ENCODE results near the gene MOB2. TPM values are rescaled to one million over a fixed set of nuclear protein-coding genes. Genes with fewer than 3 reads are reported as not detected.
A peak's percentile ranks its signal among the peaks of the same experiment; 100 is the strongest.
"Not testable (repeated sequence)": the region's sequence is repeated elsewhere in the genome, so short reads cannot be mapped to it uniquely, and the experiment has no call there.

The MOB2 gene
- total and polyA plus RNA-seq, 11 donors = 27.4 to 61.1 (median 44.7) TPM

DNA sequence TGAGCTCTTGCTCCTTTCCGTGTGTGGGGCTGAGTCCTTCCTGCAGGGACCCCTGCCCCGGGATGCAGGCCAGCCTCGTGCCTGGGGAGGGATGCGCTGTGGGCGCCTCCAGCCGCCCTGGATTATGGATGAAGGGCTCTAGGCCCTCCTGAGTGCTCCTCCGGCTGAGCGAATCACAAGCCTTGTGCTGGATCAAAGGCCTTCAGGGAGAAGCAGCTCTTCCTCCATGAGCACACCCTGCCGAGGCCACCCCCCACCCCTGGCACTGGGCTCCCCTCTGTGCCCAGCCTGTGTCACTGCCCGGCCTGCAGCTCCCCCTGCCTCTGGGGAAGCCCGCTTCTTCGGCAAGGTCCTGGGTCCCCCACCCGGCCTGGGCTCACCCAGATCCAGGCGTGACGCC, 53.0 kb downstream of the MOB2 start:
- TF ChIP-seq POLR2A (IDR thresholded peaks at IDR 0.05) = no peak
- TF ChIP-seq, protein P1, sequence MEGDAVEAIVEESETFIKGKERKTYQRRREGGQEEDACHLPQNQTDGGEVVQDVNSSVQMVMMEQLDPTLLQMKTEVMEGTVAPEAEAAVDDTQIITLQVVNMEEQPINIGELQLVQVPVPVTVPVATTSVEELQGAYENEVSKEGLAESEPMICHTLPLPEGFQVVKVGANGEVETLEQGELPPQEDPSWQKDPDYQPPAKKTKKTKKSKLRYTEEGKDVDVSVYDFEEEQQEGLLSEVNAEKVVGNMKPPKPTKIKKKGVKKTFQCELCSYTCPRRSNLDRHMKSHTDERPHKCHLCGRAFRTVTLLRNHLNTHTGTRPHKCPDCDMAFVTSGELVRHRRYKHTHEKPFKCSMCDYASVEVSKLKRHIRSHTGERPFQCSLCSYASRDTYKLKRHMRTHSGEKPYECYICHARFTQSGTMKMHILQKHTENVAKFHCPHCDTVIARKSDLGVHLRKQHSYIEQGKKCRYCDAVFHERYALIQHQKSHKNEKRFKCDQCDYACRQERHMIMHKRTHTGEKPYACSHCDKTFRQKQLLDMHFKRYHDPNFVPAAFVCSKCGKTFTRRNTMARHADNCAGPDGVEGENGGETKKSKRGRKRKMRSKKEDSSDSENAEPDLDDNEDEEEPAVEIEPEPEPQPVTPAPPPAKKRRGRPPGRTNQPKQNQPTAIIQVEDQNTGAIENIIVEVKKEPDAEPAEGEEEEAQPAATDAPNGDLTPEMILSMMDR (IDR thresholded peaks at IDR 0.05) = no peak
- ATAC-seq (no peak), DNase-seq (no peak)
- H3K27ac ChIP-seq = no peak overlapping the region
- intact Hi-C loops (cut with DNase I) = no loop called here
- no peaks in the 10 kb centered on the region for H3K36me3 ChIP-seq
- no peak overlapping the region for H3K4me3 ChIP-seq
- peaks cover 0 to 4% (median 0%) of the 10 kb centered on the region in 9 donors for H3K27me3 ChIP-seq
- H3K4me1 ChIP-seq = peaks cover 0 to 31% (median 10%) of the 10 kb centered on the region in 12 donors
- 73 to 84% (median 79%) methylated on average over 15 of the region's 15 CpGs for WGBS, 4 donors
- no peaks in the 10 kb centered on the region for H3K9me3 ChIP-seq

DNA sequence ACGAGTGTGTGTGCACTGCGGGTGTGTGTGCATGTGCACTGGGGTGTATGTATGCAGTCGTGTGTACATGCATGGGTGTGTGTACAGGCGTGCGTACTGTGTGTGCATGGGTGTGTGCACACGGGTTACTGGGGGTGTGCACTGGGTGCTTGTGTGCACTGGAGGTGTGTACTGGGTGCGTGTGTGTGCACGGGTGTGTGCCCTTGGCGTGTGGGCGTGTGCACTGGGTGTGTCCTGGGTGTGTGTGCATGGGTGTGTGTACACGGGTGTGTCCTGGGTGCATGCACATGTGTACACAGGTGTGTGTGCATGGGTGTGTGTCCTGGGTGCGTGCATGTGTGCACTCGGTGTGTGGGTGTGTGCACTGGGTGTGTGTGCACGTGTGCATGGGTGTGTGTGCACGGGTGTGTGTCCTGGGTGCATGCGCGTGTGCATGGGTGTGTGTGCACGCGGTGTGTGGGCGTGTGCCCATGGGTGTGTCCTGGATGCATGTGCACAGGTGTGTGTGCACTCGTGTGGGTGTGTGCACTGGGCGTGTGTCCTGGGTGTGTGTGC, 57.7 kb downstream of the MOB2 start:
- H3K4me3 ChIP-seq = no peak overlapping the region
- no peak for DNase-seq
- intact Hi-C loops (cut with DNase I) = no loop called here
- peaks cover 0 to 8% (median 0%) of the 10 kb centered on the region in 9 donors for H3K27me3 ChIP-seq
- H3K9me3 ChIP-seq = no peaks in the 10 kb centered on the region
- H3K4me1 ChIP-seq = no peaks in the 10 kb centered on the region
- TF ChIP-seq, protein P1 (IDR thresholded peaks at IDR 0.05) = no peak
- TF ChIP-seq POLR2A (IDR thresholded peaks at IDR 0.05) = no peak
- H3K27ac ChIP-seq = no peak overlapping the region
- WGBS, 4 donors = 89 to 95% (median 90%) methylated on average over 20 to 22 of the region's 22 CpGs
- H3K36me3 ChIP-seq = no peaks in the 10 kb centered on the region
- ATAC-seq = peak in 1 of 4 donors; percentile 36

DNA sequence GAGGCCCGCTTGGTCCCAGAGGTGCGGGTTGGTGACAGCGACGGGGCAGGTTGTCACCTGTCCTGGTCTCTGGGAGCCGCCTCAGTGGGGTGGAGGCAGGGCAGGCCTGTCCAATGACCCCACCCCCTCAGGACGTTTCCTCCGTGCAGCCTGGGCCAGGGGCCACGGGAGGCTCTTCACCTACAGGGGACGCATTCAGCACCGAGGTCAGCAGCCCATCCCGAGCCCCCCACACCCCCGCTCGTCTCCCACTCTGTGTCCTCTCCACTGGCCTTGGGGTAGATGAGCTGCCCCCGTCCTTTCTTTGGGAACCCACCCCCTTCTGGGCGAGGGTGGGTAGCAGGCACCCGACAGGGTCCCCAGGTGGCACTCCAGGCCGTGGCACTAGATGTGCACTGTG, 61.1 kb downstream of the MOB2 start:
- Histone ChIP-seq H3K27me3 (peaks cover 0 to 8% (median 0%) of the 10 kb centered on the region in 9 donors), H3K9me3 (no peaks in the 10 kb centered on the region), H3K4me3 (no peak overlapping the region), H3K27ac (no peak overlapping the region), H3K4me1 (no peaks in the 10 kb centered on the region), H3K36me3 (no peaks in the 10 kb centered on the region)
- no peak for ATAC-seq
- 67 to 88% (median 73%) methylated on average over 5 to 17 of the region's 17 CpGs for WGBS, 4 donors
- no peak for TF ChIP-seq POLR2A (IDR thresholded peaks at IDR 0.05)
- TF ChIP-seq, protein P1 (IDR thresholded peaks at IDR 0.05) = no peak
- intact Hi-C loops (cut with DNase I) = no loop called here
- DNase-seq = no peak

DNA sequence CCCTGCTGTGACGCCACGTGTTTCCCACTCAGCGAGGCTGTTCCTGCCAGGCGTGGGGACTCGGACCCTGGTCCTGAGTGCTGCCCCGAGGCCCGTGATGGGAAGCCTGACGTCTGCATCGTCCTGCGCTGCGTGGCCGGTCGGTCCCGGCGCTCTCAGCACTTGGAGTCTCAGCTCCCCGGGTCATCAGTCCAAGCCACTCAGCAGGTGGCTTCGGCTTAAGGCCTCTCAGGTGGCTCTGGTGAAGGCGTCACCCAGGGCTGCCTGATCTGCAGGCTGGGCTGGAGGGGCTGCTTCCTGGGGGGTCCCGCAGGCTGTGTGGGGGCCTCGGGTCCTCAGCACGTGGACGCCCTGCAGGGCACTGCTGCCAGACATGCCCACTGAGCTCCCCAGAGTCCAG, 61.6 kb downstream of the MOB2 start:
- no peak for DNase-seq
- Histone ChIP-seq H3K27ac (no peak overlapping the region), H3K4me3 (no peak overlapping the region), H3K4me1 (no peaks in the 10 kb centered on the region), H3K36me3 (no peaks in the 10 kb centered on the region), H3K27me3 (peaks cover 0 to 8% (median 0%) of the 10 kb centered on the region in 9 donors), H3K9me3 (peaks cover 0 to 2% (median 0%) of the 10 kb centered on the region in 12 donors)
- 82 to 87% (median 84%) methylated on average over 20 to 22 of the region's 22 CpGs for WGBS, 4 donors
- intact Hi-C loops (cut with DNase I) = no loop called here
- ATAC-seq = no peak
- no peak for TF ChIP-seq POLR2A (IDR thresholded peaks at IDR 0.05)
- TF ChIP-seq, protein P1 (IDR thresholded peaks at IDR 0.05) = no peak

DNA sequence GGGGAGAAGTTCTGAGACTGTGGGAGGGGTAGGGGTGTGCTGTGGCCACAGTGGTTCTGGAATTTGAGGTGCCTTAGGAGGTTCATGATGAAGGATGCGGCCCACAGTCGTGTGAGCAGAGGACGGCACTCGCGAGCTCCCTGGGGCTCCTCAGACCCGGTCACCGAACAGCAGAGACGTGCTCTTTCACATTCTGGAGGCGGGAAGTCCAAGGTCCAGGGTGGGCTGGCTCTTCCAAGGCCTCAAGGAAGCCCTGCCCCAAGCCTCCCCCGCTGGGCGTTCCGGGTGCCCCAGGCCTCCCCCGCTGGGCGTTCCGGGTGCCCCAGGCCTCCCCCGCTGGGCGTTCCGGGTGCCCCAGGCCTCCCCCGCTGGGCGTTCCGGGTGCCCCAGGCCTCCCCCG, 63.2 kb downstream of the MOB2 start:
- ATAC-seq; H3K36me3 ChIP-seq; H3K4me1 ChIP-seq; H3K4me3 ChIP-seq; H3K27me3 ChIP-seq; intact Hi-C loops (cut with DNase I); H3K27ac ChIP-seq; DNase-seq: not testable (repeated sequence)
- H3K9me3 ChIP-seq = peaks cover 0 to 18% (median 15%) of the 10 kb centered on the region in 12 donors
- WGBS, 4 donors = 87 to 93% (median 89%) methylated on average over 7 to 20 of the region's 22 CpGs
